Measurements from ENCODE around the gene MRPS14. TPM values are rescaled to one million over a fixed set of nuclear protein-coding genes. Genes with fewer than 3 reads are reported as not detected.
A peak's percentile ranks its signal among the peaks of the same experiment; 100 is the strongest.

The MRPS14 gene
- total and polyA plus RNA-seq, 9 of the 15 experiments (the other 6 are each of a cell fraction or from before 2014, with no cell fraction given): 38.1 to 231 (median 54.9) TPM

- TF ChIP-seq ZNF407 (IDR thresholded peaks at IDR 0.05; ENCODE audit: low read depth) (no peak; the same call in 1 of the 2 replicates), ZBTB11 (CRISPR knock-in tag; IDR thresholded peaks at IDR 0.05) (peak in 1 of 3 experiments; percentile 40; a peak in 1 of 6 replicates), SAFB2 (IDR thresholded peaks at IDR 0.05; ENCODE audit: borderline replicate concordance, low read depth, low read length, severe bottlenecking) (no peak), MAX (CRISPR knock-in tag; IDR thresholded peaks at IDR 0.05) (peak; percentile 91), SRF (CRISPR knock-in tag; IDR thresholded peaks at IDR 0.05) (peak in 1 of 2 experiments; percentile 75; a peak in 2 of 4 replicates), CREM (IDR thresholded peaks at IDR 0.05; ENCODE audit: low read depth) (peak; percentile 97), NFRKB (IDR thresholded peaks at IDR 0.05; ENCODE audit: low read depth) (peak; percentile 98), ZNF707 (CRISPR knock-in tag; conservative IDR thresholded peaks at IDR 0.05) (no peak), JUND (IDR thresholded peaks at IDR 0.05; ENCODE audit: borderline replicate concordance, low read depth, low read length) (peak; percentile 75), JUND (tag; IDR thresholded peaks at IDR 0.05; ENCODE audit: borderline replicate concordance, low read depth, low read length) (peak; percentile 46; the same call in 2 of the 3 replicates), ZNF143 (CRISPR knock-in tag; IDR thresholded peaks at IDR 0.05) (no peak)
- TF ChIP-seq, protein P1, sequence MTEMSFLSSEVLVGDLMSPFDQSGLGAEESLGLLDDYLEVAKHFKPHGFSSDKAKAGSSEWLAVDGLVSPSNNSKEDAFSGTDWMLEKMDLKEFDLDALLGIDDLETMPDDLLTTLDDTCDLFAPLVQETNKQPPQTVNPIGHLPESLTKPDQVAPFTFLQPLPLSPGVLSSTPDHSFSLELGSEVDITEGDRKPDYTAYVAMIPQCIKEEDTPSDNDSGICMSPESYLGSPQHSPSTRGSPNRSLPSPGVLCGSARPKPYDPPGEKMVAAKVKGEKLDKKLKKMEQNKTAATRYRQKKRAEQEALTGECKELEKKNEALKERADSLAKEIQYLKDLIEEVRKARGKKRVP (CRISPR knock-in tag; IDR thresholded peaks at IDR 0.05): 0 out of 2 replicates have a peak, but pooled peaks have one; percentile 37
Measured at GRCh38 chr1:175023043-175023921, at the start of gene MRPS14 (continued).

Data from K562 (cell line).